Measurements from ENCODE around the gene TNKS2. TPM values are rescaled to one million over a fixed set of nuclear protein-coding genes. Genes with fewer than 3 reads are reported as not detected.
A peak's percentile ranks its signal among the peaks of the same experiment; 100 is the strongest.

TNKS2 gene
- total RNA-seq, 1 donor from 2014 or later, result 56.2 TPM

DNA sequence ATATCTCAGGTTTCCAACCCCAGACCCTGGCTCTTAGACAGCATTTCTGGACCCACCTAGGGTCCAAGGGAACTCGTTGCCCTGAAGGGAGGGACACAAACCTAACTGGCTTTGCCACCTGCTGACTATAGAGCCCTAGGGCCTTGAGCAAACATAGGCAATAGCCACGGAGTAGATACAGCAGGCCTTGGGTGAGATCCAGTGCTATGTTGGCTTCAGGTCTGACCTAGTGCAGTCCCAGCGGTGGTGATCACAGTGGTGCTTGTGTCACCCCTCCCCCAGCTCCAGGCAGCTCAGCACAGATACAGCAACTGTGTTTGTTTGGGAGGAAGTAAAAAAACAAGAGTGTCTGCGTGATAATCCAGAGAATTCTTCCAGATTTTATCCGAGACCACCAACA lies 9.7 kb upstream of the TNKS2 start:
- TF ChIP-seq, protein P1, sequence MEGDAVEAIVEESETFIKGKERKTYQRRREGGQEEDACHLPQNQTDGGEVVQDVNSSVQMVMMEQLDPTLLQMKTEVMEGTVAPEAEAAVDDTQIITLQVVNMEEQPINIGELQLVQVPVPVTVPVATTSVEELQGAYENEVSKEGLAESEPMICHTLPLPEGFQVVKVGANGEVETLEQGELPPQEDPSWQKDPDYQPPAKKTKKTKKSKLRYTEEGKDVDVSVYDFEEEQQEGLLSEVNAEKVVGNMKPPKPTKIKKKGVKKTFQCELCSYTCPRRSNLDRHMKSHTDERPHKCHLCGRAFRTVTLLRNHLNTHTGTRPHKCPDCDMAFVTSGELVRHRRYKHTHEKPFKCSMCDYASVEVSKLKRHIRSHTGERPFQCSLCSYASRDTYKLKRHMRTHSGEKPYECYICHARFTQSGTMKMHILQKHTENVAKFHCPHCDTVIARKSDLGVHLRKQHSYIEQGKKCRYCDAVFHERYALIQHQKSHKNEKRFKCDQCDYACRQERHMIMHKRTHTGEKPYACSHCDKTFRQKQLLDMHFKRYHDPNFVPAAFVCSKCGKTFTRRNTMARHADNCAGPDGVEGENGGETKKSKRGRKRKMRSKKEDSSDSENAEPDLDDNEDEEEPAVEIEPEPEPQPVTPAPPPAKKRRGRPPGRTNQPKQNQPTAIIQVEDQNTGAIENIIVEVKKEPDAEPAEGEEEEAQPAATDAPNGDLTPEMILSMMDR (IDR thresholded peaks at IDR 0.05; ENCODE audit: insufficient read depth, low read depth, low read length), result no peak
- no peak for TF ChIP-seq EZH2 (IDR thresholded peaks at IDR 0.05; ENCODE audit: insufficient read depth, low read length)
- H3K79me2 ChIP-seq (ENCODE audit: insufficient read depth, low read length), result no peaks in the 10 kb centered on the region
- H3K9ac ChIP-seq (ENCODE audit: low read length), result no peak overlapping the region
- H3K27me3 ChIP-seq (ENCODE audit: insufficient read depth, low read length), result no peaks in the 10 kb centered on the region
- H3K4me3 ChIP-seq (ENCODE audit: insufficient read depth, low read depth, low read length), result no peak overlapping the region
- Mint-ChIP-seq H3K4me3 (ENCODE audit: unreplicated experiment) (no peak overlapping the region), H3K36me3 (ENCODE audit: low read depth, unreplicated experiment) (no peaks in the 10 kb centered on the region), H3K9me3 (ENCODE audit: unreplicated experiment) (no peaks in the 10 kb centered on the region), H3K27me3 (ENCODE audit: low read depth, unreplicated experiment) (no peaks in the 10 kb centered on the region), H3K27ac (ENCODE audit: unreplicated experiment) (no peak overlapping the region), H3K4me1 (ENCODE audit: low read depth, unreplicated experiment) (no peaks in the 10 kb centered on the region)
- H3K27ac ChIP-seq (ENCODE audit: low read depth, low read length), result no peak overlapping the region
- no peaks in the 10 kb centered on the region for H4K20me1 ChIP-seq (ENCODE audit: insufficient read depth, low read length)
- DNase-seq (ENCODE audit: low read depth) (no peak), FAIRE-seq (no peak)
- H3K4me2 ChIP-seq (ENCODE audit: low read length), result no peak overlapping the region
- no peaks in the 10 kb centered on the region for H3K4me1 ChIP-seq (ENCODE audit: insufficient read depth, low read length)
- H3K9me3 ChIP-seq (ENCODE audit: insufficient read depth, low read depth, low read length), result no peaks in the 10 kb centered on the region
- H3K36me3 ChIP-seq (ENCODE audit: insufficient read depth, low read length), result no peaks in the 10 kb centered on the region
- H2AFZ ChIP-seq (ENCODE audit: low read depth, low read length), result no peak overlapping the region

DNA sequence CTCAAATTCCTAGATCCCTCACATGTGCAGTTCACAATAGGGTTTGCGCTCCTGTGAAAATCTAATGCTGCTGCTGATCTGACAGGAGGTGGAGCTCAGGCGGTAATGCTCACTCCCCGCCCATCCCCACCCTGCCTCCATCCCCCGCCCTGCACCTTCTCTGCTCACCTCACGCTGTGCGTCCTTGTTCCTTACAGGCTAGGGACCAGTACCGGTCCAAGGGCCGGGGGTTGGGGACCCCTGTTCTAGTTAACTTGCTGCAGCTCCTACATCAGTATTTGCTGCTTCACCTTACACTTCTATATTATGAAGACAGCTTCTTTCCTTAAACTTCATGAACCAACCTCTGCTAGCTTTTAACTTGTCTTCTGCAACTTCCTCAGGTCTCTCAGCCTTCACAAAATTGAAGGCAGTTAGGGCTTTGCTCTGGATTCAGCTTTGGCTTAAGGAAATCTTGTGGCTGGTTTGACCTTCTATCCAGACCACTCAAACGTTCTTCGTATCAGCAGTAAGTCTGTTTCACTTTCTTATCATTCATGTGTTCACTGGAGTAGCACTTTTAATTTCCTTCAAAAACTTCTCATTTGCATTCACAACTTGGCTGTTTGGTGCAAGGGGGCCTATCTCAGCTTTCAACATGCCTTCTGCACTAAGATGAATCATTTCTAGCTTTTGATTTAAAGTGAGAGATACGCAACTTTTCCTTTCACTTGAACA lies 1.7 kb upstream of the TNKS2 start:
- peaks cover 16% of the 10 kb centered on the region for H3K4me1 ChIP-seq (ENCODE audit: insufficient read depth, low read length)

More for the DNA sequence above, 1.7 kb upstream of the TNKS2 start:
- H3K27ac Mint-ChIP-seq (ENCODE audit: unreplicated experiment), result no peak overlapping the region
- DNase-seq (ENCODE audit: low read depth) (no peak), FAIRE-seq (no peak)
- peak overlapping the region; percentile 3 for H2AFZ ChIP-seq (ENCODE audit: low read depth, low read length)
- no peak overlapping the region for H3K4me3 ChIP-seq (ENCODE audit: insufficient read depth, low read depth, low read length)
- peak overlapping the region; percentile 87 for H3K4me2 ChIP-seq (ENCODE audit: low read length)
- H3K27me3 ChIP-seq (ENCODE audit: insufficient read depth, low read length), result no peaks in the 10 kb centered on the region
- H3K9me3 ChIP-seq (ENCODE audit: insufficient read depth, low read depth, low read length), result no peaks in the 10 kb centered on the region
- peak overlapping the region; percentile 88 for H3K4me3 Mint-ChIP-seq (ENCODE audit: unreplicated experiment)
- no peaks in the 10 kb centered on the region for H3K9me3 Mint-ChIP-seq (ENCODE audit: unreplicated experiment)
- peaks cover 23% of the 10 kb centered on the region for H4K20me1 ChIP-seq (ENCODE audit: insufficient read depth, low read length)
- H3K9ac ChIP-seq (ENCODE audit: low read length), result no peak overlapping the region
- H3K27ac ChIP-seq (ENCODE audit: low read depth, low read length), result no peak overlapping the region
- peaks cover 42% of the 10 kb centered on the region for H3K79me2 ChIP-seq (ENCODE audit: insufficient read depth, low read length)
- H3K27me3 Mint-ChIP-seq (ENCODE audit: low read depth, unreplicated experiment), result no peaks in the 10 kb centered on the region
- H3K36me3 Mint-ChIP-seq (ENCODE audit: low read depth, unreplicated experiment), result no peaks in the 10 kb centered on the region
- no peaks in the 10 kb centered on the region for H3K36me3 ChIP-seq (ENCODE audit: insufficient read depth, low read length)
- H3K4me1 Mint-ChIP-seq (ENCODE audit: low read depth, unreplicated experiment), result peaks cover 21% of the 10 kb centered on the region
- TF ChIP-seq, protein P1 (IDR thresholded peaks at IDR 0.05; ENCODE audit: insufficient read depth, low read depth, low read length), result no peak
- TF ChIP-seq EZH2 (IDR thresholded peaks at IDR 0.05; ENCODE audit: insufficient read depth, low read length), result no peak
